Measurements from ENCODE around the gene EIF3I. TPM values are rescaled to one million over a fixed set of nuclear protein-coding genes. Genes with fewer than 3 reads are reported as not detected.

EIF3I gene
- total and polyA plus RNA-seq, 10 of the 15 experiments (the other 5 are each of a cell fraction or from before 2014, with no cell fraction given), result 208 to 606 (median 352) TPM

- TF ChIP-seq SUPT20H (IDR thresholded peaks at IDR 0.05; ENCODE audit: borderline replicate concordance, control insufficient read depth, low read depth, low read length) (no peak), HDGF (IDR thresholded peaks at IDR 0.05) (peak; percentile 31), STAT1 (conservative IDR thresholded peaks at IDR 0.05) (no peak), BCL3 (IDR thresholded peaks at IDR 0.05; ENCODE audit: borderline replicate concordance, insufficient read depth, low read depth, low read length, poor library complexity, severe bottlenecking) (peak; percentile 64), MXI1 (IDR thresholded peaks at IDR 0.05; ENCODE audit: low read depth, low read length) (peak; percentile 91), CEBPB (IDR thresholded peaks at IDR 0.05; ENCODE audit: borderline replicate concordance in 1 of 2, low read depth in 2 of 2, low read length in 2 of 2) (no peak), NKRF (conservative IDR thresholded peaks at IDR 0.05) (peak; percentile 60; the same call in 1 of the 2 replicates), ATF7 (IDR thresholded peaks at IDR 0.05; ENCODE audit: low read depth) (peak; percentile 69), CHD2 (IDR thresholded peaks at IDR 0.05; ENCODE audit: borderline replicate concordance, low read depth, low read length) (0 out of 2 replicates have a peak, but pooled peaks have one; percentile 45), EED (IDR thresholded peaks at IDR 0.05; ENCODE audit: low read depth) (no peak; the same call in 1 of the 2 replicates), LARP7 (IDR thresholded peaks at IDR 0.05) (no peak; the same call in 1 of the 2 replicates), HDAC2 (IDR thresholded peaks at IDR 0.05) (no peak), SRF (IDR thresholded peaks at IDR 0.05; ENCODE audit: low read depth in 2 of 2, low read length in 2 of 2) (peak in 1 of 2 experiments; percentile 61; a peak in 1 of 4 replicates), RELB (IDR thresholded peaks at IDR 0.05; ENCODE audit: low read depth) (peak; percentile 73; the same call in 1 of the 2 replicates), EGR1 (IDR thresholded peaks at IDR 0.05; ENCODE audit: borderline replicate concordance in 1 of 2, low read depth in 2 of 2, low read length in 2 of 2) (peak; percentile 6 to 94)
- TF ChIP-seq, protein P1, sequence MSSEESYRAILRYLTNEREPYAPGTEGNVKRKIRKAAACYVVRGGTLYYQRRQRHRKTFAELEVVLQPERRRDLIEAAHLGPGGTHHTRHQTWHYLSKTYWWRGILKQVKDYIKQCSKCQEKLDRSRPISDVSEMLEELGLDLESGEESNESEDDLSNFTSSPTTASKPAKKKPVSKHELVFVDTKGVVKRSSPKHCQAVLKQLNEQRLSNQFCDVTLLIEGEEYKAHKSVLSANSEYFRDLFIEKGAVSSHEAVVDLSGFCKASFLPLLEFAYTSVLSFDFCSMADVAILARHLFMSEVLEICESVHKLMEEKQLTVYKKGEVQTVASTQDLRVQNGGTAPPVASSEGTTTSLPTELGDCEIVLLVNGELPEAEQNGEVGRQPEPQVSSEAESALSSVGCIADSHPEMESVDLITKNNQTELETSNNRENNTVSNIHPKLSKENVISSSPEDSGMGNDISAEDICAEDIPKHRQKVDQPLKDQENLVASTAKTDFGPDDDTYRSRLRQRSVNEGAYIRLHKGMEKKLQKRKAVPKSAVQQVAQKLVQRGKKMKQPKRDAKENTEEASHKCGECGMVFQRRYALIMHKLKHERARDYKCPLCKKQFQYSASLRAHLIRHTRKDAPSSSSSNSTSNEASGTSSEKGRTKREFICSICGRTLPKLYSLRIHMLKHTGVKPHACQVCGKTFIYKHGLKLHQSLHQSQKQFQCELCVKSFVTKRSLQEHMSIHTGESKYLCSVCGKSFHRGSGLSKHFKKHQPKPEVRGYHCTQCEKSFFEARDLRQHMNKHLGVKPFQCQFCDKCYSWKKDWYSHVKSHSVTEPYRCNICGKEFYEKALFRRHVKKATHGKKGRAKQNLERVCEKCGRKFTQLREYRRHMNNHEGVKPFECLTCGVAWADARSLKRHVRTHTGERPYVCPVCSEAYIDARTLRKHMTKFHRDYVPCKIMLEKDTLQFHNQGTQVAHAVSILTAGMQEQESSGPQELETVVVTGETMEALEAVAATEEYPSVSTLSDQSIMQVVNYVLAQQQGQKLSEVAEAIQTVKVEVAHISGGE (CRISPR knock-in tag; IDR thresholded peaks at IDR 0.05), result no peak
- TF ChIP-seq, protein P2, sequence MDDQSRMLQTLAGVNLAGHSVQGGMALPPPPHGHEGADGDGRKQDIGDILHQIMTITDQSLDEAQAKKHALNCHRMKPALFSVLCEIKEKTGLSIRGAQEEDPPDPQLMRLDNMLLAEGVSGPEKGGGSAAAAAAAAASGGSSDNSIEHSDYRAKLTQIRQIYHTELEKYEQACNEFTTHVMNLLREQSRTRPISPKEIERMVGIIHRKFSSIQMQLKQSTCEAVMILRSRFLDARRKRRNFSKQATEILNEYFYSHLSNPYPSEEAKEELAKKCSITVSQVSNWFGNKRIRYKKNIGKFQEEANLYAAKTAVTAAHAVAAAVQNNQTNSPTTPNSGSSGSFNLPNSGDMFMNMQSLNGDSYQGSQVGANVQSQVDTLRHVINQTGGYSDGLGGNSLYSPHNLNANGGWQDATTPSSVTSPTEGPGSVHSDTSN (IDR thresholded peaks at IDR 0.05; ENCODE audit: insufficient replicate concordance, low read depth, low read length), result no peak
Observed at GRCh38 chr1:32205401-32206370, 16.5 kb upstream of the EIF3I start, which contains the start of gene IQCC (continued).

All from GM12878 (cell line).